ENCODE measurements around the gene CACNA1H. TPM values are rescaled to one million over a fixed set of nuclear protein-coding genes. Genes with fewer than 3 reads are reported as not detected.

CACNA1H gene
- total and polyA plus RNA-seq, 12 donors: 1.7 to 8.7 (median 2.5) TPM

DNA sequence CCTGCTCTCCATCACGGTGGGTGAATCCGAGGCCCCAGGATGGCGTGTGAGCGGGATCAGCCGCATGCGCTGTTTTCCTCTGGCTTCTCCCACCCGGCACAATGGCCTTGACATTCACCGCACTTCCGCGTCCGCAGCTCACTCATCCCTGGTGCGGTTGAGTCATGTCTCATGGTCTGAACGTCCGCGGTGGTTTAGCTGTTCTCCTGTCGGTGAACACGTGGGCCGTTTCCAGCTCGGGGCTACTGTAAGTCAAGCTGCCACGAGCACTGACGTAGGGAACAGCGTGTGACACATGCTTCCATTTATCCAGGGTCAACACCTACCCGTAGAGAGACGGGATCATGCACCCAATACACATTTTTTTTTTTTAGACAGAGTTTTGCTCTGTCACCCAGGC, 15.3 kb upstream of the CACNA1H start:
- intact Hi-C loops (cut with DNase I): no loop called here
- Histone ChIP-seq H3K9me3 (no peaks in the 10 kb centered on the region), H3K4me1 (no peaks in the 10 kb centered on the region), H3K27ac (no peak overlapping the region), H3K27me3 (peaks cover 0 to 56% (median 24%) of the 10 kb centered on the region in 7 donors), H3K4me3 (no peak overlapping the region), H3K36me3 (no peaks in the 10 kb centered on the region)
- TF ChIP-seq, protein P1, sequence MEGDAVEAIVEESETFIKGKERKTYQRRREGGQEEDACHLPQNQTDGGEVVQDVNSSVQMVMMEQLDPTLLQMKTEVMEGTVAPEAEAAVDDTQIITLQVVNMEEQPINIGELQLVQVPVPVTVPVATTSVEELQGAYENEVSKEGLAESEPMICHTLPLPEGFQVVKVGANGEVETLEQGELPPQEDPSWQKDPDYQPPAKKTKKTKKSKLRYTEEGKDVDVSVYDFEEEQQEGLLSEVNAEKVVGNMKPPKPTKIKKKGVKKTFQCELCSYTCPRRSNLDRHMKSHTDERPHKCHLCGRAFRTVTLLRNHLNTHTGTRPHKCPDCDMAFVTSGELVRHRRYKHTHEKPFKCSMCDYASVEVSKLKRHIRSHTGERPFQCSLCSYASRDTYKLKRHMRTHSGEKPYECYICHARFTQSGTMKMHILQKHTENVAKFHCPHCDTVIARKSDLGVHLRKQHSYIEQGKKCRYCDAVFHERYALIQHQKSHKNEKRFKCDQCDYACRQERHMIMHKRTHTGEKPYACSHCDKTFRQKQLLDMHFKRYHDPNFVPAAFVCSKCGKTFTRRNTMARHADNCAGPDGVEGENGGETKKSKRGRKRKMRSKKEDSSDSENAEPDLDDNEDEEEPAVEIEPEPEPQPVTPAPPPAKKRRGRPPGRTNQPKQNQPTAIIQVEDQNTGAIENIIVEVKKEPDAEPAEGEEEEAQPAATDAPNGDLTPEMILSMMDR (IDR thresholded peaks at IDR 0.05): no peak
- ATAC-seq (no peak), DNase-seq (no peak)
- WGBS, 2 donors: 84 to 88% methylated on average over 24 of the region's 24 CpGs

DNA sequence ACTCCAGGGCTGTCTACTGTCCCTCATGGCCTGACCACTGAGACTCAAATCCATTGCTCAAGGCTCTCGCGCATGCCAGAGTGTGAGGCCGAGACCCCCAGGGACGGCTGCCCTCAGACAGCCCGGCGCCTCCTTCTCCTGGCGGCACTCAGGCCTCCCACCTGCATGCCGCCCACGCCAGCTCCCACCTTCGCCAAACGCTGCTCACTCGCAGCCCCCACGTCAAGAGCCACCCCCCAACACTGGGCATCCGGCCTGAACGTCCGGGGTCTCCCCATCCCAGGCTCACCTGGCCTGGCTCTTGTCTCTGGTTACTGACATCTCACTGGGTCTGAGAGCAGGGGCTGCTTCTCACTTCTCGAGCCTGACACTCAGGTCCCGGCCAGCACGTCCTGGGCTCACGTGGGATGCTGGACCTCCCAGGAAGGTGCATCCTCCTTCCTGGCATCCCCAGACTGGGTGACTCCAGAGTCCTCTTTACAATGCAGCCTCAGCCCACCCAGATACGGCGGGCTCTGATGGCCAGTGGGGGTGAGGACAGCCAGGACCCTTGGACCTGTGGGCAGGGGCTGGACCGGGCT, 12.2 kb upstream of the CACNA1H start:
- 78 to 82% methylated on average over 23 of the region's 23 CpGs for WGBS, 2 donors
- DNase-seq (no peak), ATAC-seq (no peak)
- Histone ChIP-seq H3K9me3 (no peaks in the 10 kb centered on the region), H3K4me3 (no peak overlapping the region), H3K4me1 (no peaks in the 10 kb centered on the region), H3K27ac (no peak overlapping the region), H3K36me3 (no peaks in the 10 kb centered on the region), H3K27me3 (peaks cover 0 to 48% (median 30%) of the 10 kb centered on the region in 7 donors)
- intact Hi-C loops (cut with DNase I): no loop called here
- TF ChIP-seq, protein P1 (IDR thresholded peaks at IDR 0.05): no peak

DNA sequence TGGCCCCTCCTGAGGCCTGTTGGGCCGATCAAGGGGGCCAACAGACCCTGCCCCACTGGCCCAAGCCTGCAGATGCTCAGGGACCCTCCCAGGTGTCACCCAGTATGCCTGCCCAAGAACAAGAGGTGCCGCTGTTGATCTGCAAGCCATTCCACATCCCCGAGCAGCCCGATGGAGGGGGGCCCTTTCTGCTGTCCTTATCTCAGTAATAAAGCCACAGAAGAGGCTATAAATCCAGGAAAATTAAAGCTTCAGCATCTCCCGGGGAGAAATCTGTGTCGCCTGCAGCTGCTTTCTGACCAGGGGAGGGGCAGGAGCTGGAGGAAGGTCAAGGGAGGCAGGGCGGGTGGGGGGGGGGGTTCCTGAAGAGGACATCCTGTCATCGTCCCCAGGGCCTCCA, 11.7 kb upstream of the CACNA1H start:
- Histone ChIP-seq H3K36me3 (no peaks in the 10 kb centered on the region), H3K9me3 (no peaks in the 10 kb centered on the region), H3K4me1 (no peaks in the 10 kb centered on the region), H3K4me3 (no peak overlapping the region), H3K27ac (no peak overlapping the region), H3K27me3 (peaks cover 0 to 48% (median 30%) of the 10 kb centered on the region in 7 donors)
- intact Hi-C loops (cut with DNase I): no loop called here
- no peak for DNase-seq
- ATAC-seq: no peak
- 51 to 60% methylated on average over 8 of the region's 8 CpGs for WGBS, 2 donors
- TF ChIP-seq, protein P1 (IDR thresholded peaks at IDR 0.05): no peak

DNA sequence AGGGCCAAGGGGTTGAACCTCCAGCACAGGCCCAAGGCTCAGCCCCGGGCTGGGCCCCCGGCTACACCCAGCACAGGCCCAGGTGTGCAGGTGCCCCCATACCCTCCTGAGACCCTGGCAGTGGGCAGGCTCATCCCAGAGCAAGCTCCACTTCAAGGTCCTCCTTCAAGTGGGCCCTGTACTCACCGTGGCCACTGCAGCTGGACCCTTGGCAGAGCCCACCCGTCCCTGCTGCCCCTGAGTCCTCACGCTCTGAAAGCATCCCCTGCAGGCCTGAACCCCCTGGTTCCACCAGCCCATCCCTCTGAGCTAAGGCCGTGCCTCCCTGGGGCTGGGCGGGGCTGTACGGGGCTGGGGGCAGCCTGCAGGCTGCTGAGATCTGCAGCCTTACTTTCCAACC, 11.2 kb upstream of the CACNA1H start:
- Histone ChIP-seq H3K4me1 (no peaks in the 10 kb centered on the region), H3K9me3 (no peaks in the 10 kb centered on the region), H3K4me3 (no peak overlapping the region), H3K36me3 (no peaks in the 10 kb centered on the region), H3K27ac (no peak overlapping the region), H3K27me3 (peaks cover 0 to 48% (median 30%) of the 10 kb centered on the region in 7 donors)
- DNase-seq: no peak
- WGBS, 2 donors: 74 to 75% methylated on average over 6 to 8 of the region's 8 CpGs
- intact Hi-C loops (cut with DNase I): no loop called here
- TF ChIP-seq, protein P1 (IDR thresholded peaks at IDR 0.05): no peak
- no peak for ATAC-seq
